Measurements from ENCODE around the gene RYR2. TPM values are rescaled to one million over a fixed set of nuclear protein-coding genes. Genes with fewer than 3 reads are reported as not detected.

RYR2 gene
- total RNA-seq, 1 donor from 2014 or later = 7.8 TPM

DNA sequence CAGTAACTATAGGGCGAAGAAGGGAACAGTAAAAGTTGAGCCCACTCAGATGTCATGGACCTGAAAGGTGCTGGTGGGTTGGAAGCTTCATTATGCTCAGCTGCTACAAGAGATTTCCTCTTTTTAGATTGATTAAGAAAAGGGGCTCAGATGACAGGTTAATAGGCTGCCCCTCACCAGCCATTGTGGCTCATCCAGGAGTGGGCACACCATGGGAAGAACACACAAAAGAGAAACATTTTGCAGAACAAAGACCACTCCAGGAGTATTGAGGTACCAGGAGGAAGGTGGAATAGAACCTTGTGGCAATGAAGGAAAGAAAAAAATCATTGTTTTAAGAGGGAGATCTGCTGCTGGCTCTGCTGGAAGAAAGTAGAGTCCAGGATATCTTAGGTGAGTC, 205.5 kb downstream of the RYR2 start:
- H3K27me3 ChIP-seq = no peaks in the 10 kb centered on the region
- H3K27ac ChIP-seq = no peak overlapping the region
- TF ChIP-seq, protein P1, sequence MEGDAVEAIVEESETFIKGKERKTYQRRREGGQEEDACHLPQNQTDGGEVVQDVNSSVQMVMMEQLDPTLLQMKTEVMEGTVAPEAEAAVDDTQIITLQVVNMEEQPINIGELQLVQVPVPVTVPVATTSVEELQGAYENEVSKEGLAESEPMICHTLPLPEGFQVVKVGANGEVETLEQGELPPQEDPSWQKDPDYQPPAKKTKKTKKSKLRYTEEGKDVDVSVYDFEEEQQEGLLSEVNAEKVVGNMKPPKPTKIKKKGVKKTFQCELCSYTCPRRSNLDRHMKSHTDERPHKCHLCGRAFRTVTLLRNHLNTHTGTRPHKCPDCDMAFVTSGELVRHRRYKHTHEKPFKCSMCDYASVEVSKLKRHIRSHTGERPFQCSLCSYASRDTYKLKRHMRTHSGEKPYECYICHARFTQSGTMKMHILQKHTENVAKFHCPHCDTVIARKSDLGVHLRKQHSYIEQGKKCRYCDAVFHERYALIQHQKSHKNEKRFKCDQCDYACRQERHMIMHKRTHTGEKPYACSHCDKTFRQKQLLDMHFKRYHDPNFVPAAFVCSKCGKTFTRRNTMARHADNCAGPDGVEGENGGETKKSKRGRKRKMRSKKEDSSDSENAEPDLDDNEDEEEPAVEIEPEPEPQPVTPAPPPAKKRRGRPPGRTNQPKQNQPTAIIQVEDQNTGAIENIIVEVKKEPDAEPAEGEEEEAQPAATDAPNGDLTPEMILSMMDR (IDR thresholded peaks at IDR 0.05) = no peak
- no peaks in the 10 kb centered on the region for H3K9me3 ChIP-seq
- ATAC-seq (no peak), DNase-seq (no peak)
- H3K36me3 ChIP-seq = no peaks in the 10 kb centered on the region
- no peak overlapping the region for H3K4me3 ChIP-seq
- intact Hi-C loops (cut with DNase I) = no loop called here
- H3K4me1 ChIP-seq = no peaks in the 10 kb centered on the region

DNA sequence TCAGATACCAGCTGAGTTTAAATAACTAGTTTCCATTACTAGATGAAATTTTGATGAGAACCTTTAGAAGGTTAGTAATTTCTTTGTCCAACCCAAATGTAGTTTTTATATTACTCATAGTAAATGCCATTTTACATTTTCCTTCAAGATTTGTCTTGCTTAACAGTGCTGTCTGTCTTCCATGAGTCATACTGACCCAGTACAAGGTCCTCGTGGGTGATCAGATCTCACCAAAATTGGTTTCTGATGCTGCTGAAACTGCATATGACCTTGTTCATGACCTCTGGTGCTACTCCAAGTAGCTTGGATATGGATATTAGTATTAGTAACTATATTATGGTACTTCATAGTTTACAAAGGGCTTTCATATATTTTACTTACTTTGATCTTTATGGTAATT, 207.1 kb downstream of the RYR2 start:
- intact Hi-C loops (cut with DNase I) = no loop called here
- no peak overlapping the region for H3K27ac ChIP-seq
- H3K9me3 ChIP-seq = no peaks in the 10 kb centered on the region
- ATAC-seq (no peak), DNase-seq (no peak)
- no peaks in the 10 kb centered on the region for H3K36me3 ChIP-seq
- H3K4me3 ChIP-seq = no peak overlapping the region
- no peaks in the 10 kb centered on the region for H3K27me3 ChIP-seq
- H3K4me1 ChIP-seq = no peaks in the 10 kb centered on the region
- TF ChIP-seq, protein P1 (IDR thresholded peaks at IDR 0.05) = no peak

DNA sequence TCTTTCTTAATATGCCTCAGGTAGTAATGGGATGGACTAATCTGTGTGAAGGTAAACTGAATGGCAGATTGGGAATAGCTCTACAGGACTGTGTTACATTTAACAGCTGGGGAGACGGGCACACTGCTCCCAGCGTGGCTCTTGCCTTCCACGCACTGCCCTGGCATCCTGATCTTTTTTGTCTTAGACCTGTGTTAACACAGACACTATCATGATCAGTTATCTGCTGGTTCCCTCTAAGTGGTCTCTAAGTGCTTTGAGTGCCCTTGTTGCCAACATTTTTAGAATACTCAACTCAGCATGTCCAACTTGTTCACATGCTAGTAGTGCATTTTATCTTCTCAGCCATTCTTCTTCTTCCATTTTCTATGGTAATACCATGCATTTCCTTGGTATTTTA, 208.1 kb downstream of the RYR2 start:
- H3K27ac ChIP-seq = no peak overlapping the region
- no peak overlapping the region for H3K4me3 ChIP-seq
- no peaks in the 10 kb centered on the region for H3K27me3 ChIP-seq
- no peak for DNase-seq
- intact Hi-C loops (cut with DNase I) = no loop called here
- TF ChIP-seq, protein P1 (IDR thresholded peaks at IDR 0.05) = no peak
- no peaks in the 10 kb centered on the region for H3K36me3 ChIP-seq
- no peak for ATAC-seq
- no peaks in the 10 kb centered on the region for H3K9me3 ChIP-seq
- H3K4me1 ChIP-seq = no peaks in the 10 kb centered on the region

DNA sequence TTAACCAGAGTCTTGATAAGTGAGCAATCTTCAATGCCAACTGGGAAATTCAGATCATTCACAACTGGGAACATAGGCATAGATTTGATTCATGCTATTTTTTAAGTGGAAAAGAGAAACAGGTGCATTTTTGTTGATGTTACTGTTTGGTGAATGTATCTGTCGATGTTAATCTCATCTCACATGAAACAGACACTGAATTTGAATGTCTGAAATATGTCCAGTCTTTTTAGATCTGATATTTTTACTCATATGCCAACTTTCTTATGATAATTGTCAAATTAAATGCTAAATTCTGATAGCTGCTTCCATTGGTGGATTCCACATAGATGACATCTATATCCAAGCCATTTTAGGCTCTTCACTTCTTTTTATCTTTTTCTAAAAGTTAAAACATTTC, 213.1 kb downstream of the RYR2 start:
- H3K4me1 ChIP-seq = no peaks in the 10 kb centered on the region
- no peak overlapping the region for H3K4me3 ChIP-seq
- ATAC-seq = no peak
- no peak for DNase-seq
- TF ChIP-seq, protein P1 (IDR thresholded peaks at IDR 0.05) = no peak
- H3K36me3 ChIP-seq = no peaks in the 10 kb centered on the region
- H3K9me3 ChIP-seq = no peaks in the 10 kb centered on the region
- intact Hi-C loops (cut with DNase I) = no loop called here
- H3K27ac ChIP-seq = no peak overlapping the region
- no peaks in the 10 kb centered on the region for H3K27me3 ChIP-seq

DNA sequence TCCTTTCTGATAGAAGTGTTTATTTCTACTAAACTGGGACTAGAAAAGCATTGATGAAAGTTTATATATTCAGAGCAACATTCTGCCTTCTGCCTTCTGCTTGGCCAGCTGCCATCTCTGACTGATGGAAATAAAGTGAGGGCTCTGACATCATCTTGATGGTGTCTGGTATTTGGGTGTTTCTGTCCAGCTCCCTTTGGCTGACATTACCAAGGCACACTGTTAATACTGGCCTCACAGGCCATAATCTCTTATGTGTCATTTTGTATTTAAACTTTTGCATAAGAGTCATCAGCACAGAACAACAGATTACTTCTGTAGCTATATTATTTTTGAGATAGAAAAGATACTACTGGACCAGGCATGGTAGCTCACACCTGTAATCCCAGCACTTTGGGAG, 216.9 kb downstream of the RYR2 start:
- TF ChIP-seq, protein P1 (IDR thresholded peaks at IDR 0.05) = no peak
- intact Hi-C loops (cut with DNase I) = no loop called here
- no peak overlapping the region for H3K27ac ChIP-seq
- no peaks in the 10 kb centered on the region for H3K9me3 ChIP-seq
- no peak for DNase-seq
- no peak for ATAC-seq
- no peak overlapping the region for H3K4me3 ChIP-seq
- H3K27me3 ChIP-seq = no peaks in the 10 kb centered on the region
- no peaks in the 10 kb centered on the region for H3K36me3 ChIP-seq
- H3K4me1 ChIP-seq = no peaks in the 10 kb centered on the region

DNA sequence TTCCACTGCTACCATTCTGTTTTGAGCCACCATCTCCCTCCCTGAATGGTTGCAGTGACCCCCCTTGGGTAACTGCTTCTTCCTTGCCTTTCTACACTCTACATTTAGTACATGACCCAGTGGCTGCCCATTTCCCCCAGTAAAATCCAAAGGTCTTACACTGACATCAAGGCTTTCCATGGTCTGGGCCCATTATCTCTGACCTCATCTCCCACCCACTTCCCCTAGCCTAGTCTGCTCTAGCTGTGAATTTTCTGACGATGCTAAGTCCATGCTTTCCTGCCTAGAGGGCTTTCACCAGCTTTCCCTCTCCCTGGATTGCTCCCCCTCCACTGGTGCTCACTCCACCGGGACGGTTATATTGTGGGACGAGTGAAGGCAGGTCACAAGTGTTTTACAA, 219.2 kb downstream of the RYR2 start:
- ATAC-seq (no peak), DNase-seq (no peak)
- no peaks in the 10 kb centered on the region for H3K9me3 ChIP-seq
- no peak overlapping the region for H3K4me3 ChIP-seq
- H3K27ac ChIP-seq = no peak overlapping the region
- intact Hi-C loops (cut with DNase I) = no loop called here
- H3K27me3 ChIP-seq = no peaks in the 10 kb centered on the region
- no peaks in the 10 kb centered on the region for H3K4me1 ChIP-seq
- TF ChIP-seq, protein P1 (IDR thresholded peaks at IDR 0.05) = no peak
- H3K36me3 ChIP-seq = no peaks in the 10 kb centered on the region
